ENCODE data around the gene CCDC38. TPM values are rescaled to one million over a fixed set of nuclear protein-coding genes. Genes with fewer than 3 reads are reported as not detected.

Gene CCDC38
- total RNA-seq, result under 0.01 TPM in 2 replicates

DNA sequence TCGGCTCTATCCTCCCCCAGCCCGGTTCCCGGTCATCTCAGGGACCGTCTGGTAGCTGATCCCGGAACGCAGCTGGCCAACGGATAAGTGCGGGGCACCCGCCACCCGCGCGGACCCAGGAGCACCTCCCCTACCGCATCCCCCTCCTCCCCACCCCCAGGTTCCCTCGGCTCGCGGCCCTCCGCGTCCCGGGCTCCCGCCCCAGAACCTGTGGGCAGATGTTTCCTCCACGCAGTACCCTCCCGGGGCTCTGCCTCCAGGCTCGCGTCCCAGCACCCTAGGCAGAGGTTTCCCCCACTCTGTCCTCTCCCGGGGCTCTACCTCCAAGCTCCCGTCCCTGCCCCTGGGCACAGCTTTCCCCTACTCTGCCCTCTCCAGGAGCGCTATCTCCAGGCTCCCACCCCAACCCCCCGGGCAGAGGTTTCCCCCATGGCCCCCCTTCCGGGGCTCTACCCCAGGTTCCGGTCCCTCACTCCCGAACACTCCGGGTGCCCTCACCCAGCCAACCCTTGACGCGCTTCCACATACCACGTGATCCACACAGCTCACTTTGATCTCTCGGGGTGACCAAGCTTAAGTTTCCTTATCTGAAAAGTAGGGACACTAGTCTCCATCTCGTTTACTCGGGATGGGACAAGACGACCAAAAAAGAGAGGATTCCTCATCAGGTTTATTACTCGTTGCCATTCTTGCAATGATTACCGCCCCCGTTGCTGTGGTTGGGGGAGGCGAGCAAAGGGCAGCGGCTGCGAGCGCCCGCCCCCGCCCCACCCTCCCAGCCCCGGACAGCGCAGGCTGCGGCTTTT lies at the start of gene CCDC38:
TSS of gene CCDC38 (minus strand) at position 91 of the 806 bp plus-strand sequence. CDS start 6,105 bp downstream, outside the sequence.

GRCh38 chr12:95943330-95943842 lies 972 bp upstream of the CCDC38 start, which contains the start of gene AMDHD1:
Gene AMDHD1, plus strand, starts transcription at chr12:95943331. Its CDS starts 68 bp downstream, at chr12:95943399.

GRCh38 chr12:95858451-95859343 lies 83.7 kb downstream of the CCDC38 start, which contains the start of gene SNRPF:
Gene SNRPF, plus strand, starts transcription at chr12:95858952. Its CDS starts 122 bp downstream, at chr12:95859074.

Other genes starting within 250 kb of the CCDC38 start
- 153 and 362 TPM in 2 replicates for gene NTN4, start 151.8 kb downstream of the CCDC38 start, total RNA-seq
- 7.9 and 28.0 TPM in 2 replicates for gene SNRPF, start 83.7 kb downstream of the CCDC38 start, total RNA-seq
- gene AMDHD1, start 717 bp upstream of the CCDC38 start, total RNA-seq, result under 0.01 and 0.28 TPM in 2 replicates
- under 0.01 TPM in 1 of 2 replicates, not detected in the other for gene HAL, start 53.7 kb upstream of the CCDC38 start, total RNA-seq
- gene LTA4H, start 93.0 kb upstream of the CCDC38 start, total RNA-seq, result 60.0 and 123 TPM in 2 replicates